HepG2 (cell line): ENCODE measurements around the gene GPRC5B. TPM values are rescaled to one million over a fixed set of nuclear protein-coding genes. Genes with fewer than 3 reads are reported as not detected.

Source experiments
- ATAC-seq: fragments of 200-7000 bp; cut with Tn5 transposase; 3 replicates; pipeline ENCODE4 v1.9.1; 2020; ENCODE audit warnings: mild to moderate bottlenecking, moderate library complexity
- BruUV-seq: library from RNA; stranded (reverse); fragments of 400-500 nt; replicated peaks from 2 replicates; lab custom pipeline; 2021; lab: Mats Ljungman, UMichigan
- CTCF ChIA-PET: fragments of 300-600 bp; formaldehyde crosslinking; extraction: SDS; loops from one replicate; lab custom pipeline; 2021; ENCODE audit warnings: low total read pairs, inconsistent platforms, low intra/inter-chr PET ratio; lab: Yijun Ruan, JAX
- POLR2A ChIA-PET: fragments of 350-600 bp; sonication (Branson Sonifier 250); formaldehyde crosslinking; loops from one replicate; lab custom pipeline; 2020; ENCODE audit warnings: antibody characterized with exemption, inconsistent platforms; lab: Yijun Ruan, JAX
- DNase-seq: peaks from one replicate; pipeline ENCODE4 v3.0.0-alpha.2; 2015; ENCODE audit warnings: low spot score
- FAIRE-seq: peaks from 3 replicates; lab custom pipeline; 2011; peaks lifted over from hg19 to GRCh38; lab: Jason Lieb, UNC
- H2AFZ ChIP-seq: one replicate; pipeline ENCODE4 v1.6.1; 2011; ENCODE audit warnings: low read length, inconsistent platforms
- H3K27ac ChIP-seq: fragments of 300-600 bp; 3 replicates; pipeline ENCODE4 v1.8.0; 2011; ENCODE audit warnings: mixed run types, mild to moderate bottlenecking, mixed read lengths, low read length, inconsistent platforms; ENCODE audit not compliant: insufficient read depth; ENCODE audit errors: extremely low read length
- H3K27me3 ChIP-seq, 2 experiments: fragments of 200-600 bp in 1 of 2; 2 replicates in 1 of 2; 3 replicates in 1 of 2; pipeline versions ENCODE4 v1.6.0 to v1.8.0; 2011; ENCODE audit warnings: low read length in 2 of 2, mild to moderate bottlenecking in 2 of 2, moderate library complexity in 2 of 2, inconsistent platforms in 1 of 2; ENCODE audit not compliant: insufficient read depth in 2 of 2, control insufficient read depth in 1 of 2
- H3K36me3 ChIP-seq, 2 experiments: fragments of 200-600 bp in 1 of 2; replicated peaks in 1 of 2; 2 replicates in 1 of 2; 3 replicates in 1 of 2; pipeline versions ENCODE4 v1.5.1 to v1.8.0; 2011; ENCODE audit warnings: low read length in 2 of 2, inconsistent platforms in 1 of 2; ENCODE audit not compliant: insufficient read depth in 2 of 2, control insufficient read depth in 1 of 2
- H3K4me1 ChIP-seq: 2 replicates; pipeline ENCODE4 v1.5.1; 2012; ENCODE audit warnings: low read length, inconsistent platforms; ENCODE audit not compliant: insufficient read depth
- H3K4me2 ChIP-seq: 2 replicates; pipeline ENCODE4 v1.6.0; 2011; ENCODE audit warnings: low read depth, low read length, inconsistent platforms
- H3K4me3 ChIP-seq, 3 experiments: fragments of 200-600 bp in 1 of 3; sonication (generic), shearing (Covaris generic) in 1 of 3; replicated peaks in 1 of 3; 2 replicates each; pipeline ENCODE4 v1.5.1; 2011 to 2016; ENCODE audit warnings: low read length in 3 of 3, inconsistent platforms in 2 of 3, low read depth in 2 of 3, mild to moderate bottlenecking in 2 of 3, control low read depth in 1 of 3, mixed read lengths in 1 of 3; ENCODE audit not compliant: insufficient read depth in 1 of 3
- H3K79me2 ChIP-seq: one replicate; pipeline ENCODE4 v1.6.1; 2011; ENCODE audit warnings: low read length, inconsistent platforms; ENCODE audit not compliant: insufficient read depth
- H3K9ac ChIP-seq: 2 replicates; pipeline ENCODE4 v1.6.0; 2011; ENCODE audit warnings: mild to moderate bottlenecking, low read depth, low read length, inconsistent platforms; ENCODE audit not compliant: insufficient read depth
- H3K9me3 ChIP-seq: 2 replicates; pipeline ENCODE4 v1.5.1; 2012; ENCODE audit warnings: mild to moderate bottlenecking, low read length
- H4K20me1 ChIP-seq: 2 replicates; pipeline ENCODE4 v1.6.0; 2011; ENCODE audit warnings: inconsistent platforms, mild to moderate bottlenecking, low read length, moderate library complexity; ENCODE audit not compliant: insufficient read depth
- DNMT1 ChIP-seq: sonication (generic); formaldehyde crosslinking; IDR thresholded peaks from 2 replicates; pipeline ENCODE4 v1.5.1; 2020; ENCODE audit warnings: mild to moderate bottlenecking, missing genetic modification reagents
- FOSL2 ChIP-seq: sonication (generic); formaldehyde crosslinking; IDR thresholded peaks from 2 replicates; pipeline ENCODE4 v1.4.0; 2020; ENCODE audit warnings: missing genetic modification reagents
- GTF3A ChIP-seq: sonication (generic); formaldehyde crosslinking; conservative IDR thresholded peaks from 2 replicates; pipeline ENCODE4 v1.4.0; 2020; ENCODE audit warnings: mild to moderate bottlenecking, missing genetic modification reagents
- KMT2B ChIP-seq: IDR thresholded peaks from 2 replicates; pipeline ENCODE4 v1.6.1; 2016; ENCODE audit warnings: missing genetic modification reagents, missing compliant biosample characterization
- TBL1XR1 ChIP-seq: fragments of 150-350 bp; IDR thresholded peaks from 2 replicates; pipeline ENCODE4 v1.6.1; 2014; ENCODE audit warnings: borderline replicate concordance, low read length; ENCODE audit not compliant: partially characterized antibody
- ZMYM3 ChIP-seq: sonication (generic); formaldehyde crosslinking; IDR thresholded peaks from 2 replicates; pipeline ENCODE4 v1.5.1; 2020; ENCODE audit warnings: mild to moderate bottlenecking, missing genetic modification reagents
- ZNF34 ChIP-seq: sonication (generic); formaldehyde crosslinking; IDR thresholded peaks from 2 replicates; pipeline ENCODE4 v1.4.0; 2020; ENCODE audit warnings: mild to moderate bottlenecking, missing genetic modification reagents, borderline replicate concordance
- ZNF629 ChIP-seq: sonication (generic); formaldehyde crosslinking; conservative IDR thresholded peaks from 2 replicates; pipeline ENCODE4 v1.5.0; 2020; ENCODE audit warnings: missing genetic modification reagents
- WGBS: methylation state at CpG from one replicate; pipeline ENCODE4 v1.1.6; 2017; ENCODE audit warnings: low lambda C conversion rate; 5-methylcytosine and 5-hydroxymethylcytosine counted together
- in situ Hi-C: cut with HindIII; loops from 2 replicates; pipeline ENCODE4 v1.10.0; 2017; ENCODE audit warnings: low pct_unique_long_range_greater_than_20kb; ENCODE audit not compliant: extremely low pct_ligation_motif_present
- intact Hi-C: fragments of 100-400 bp; cut with micrococcal nuclease; formaldehyde crosslinking; loops from one replicate; pipeline ENCODE4 v1.10.0; 2022; ENCODE audit not compliant: unreplicated experiment
- polyA plus RNA-seq, 8 experiments: library from polyadenylated mRNA; depleted of rRNA in 3 of 8; stranded (reverse) in 7 of 8; unstranded in 1 of 8; fragments of >200 nt; fragmentation: Illumina TruSeq in 4 of 8; extraction: Trizol in 4 of 8; gene quantifications; 2 replicates each; pipeline versions ENCODE4 v1.2.1 to v1.2.3, GENCODE V29; 2011 to 2016; ENCODE audit warnings: low read depth in 4 of 8, missing spikeins in 1 of 8, mixed read lengths in 1 of 8; ENCODE audit not compliant: insufficient read depth in 1 of 8
- total RNA-seq, 5 experiments: library from RNA; depleted of rRNA; stranded (reverse); fragments of >200 nt; fragmentation: Illumina TruSeq; extraction: Trizol; gene quantifications; 2 replicates each; pipeline ENCODE4 v1.2.3, GENCODE V29; 2016; ENCODE audit warnings: low read depth in 1 of 5
- TF ChIP-seq, protein P1 (sequence below): sonication (generic); formaldehyde crosslinking; IDR thresholded peaks from 2 replicates; pipeline ENCODE4 v1.5.1; 2020; ENCODE audit warnings: missing genetic modification reagents, mild to moderate bottlenecking, borderline replicate concordance
- TF ChIP-seq, protein P2 (sequence below): sonication (generic); formaldehyde crosslinking; IDR thresholded peaks from 2 replicates; pipeline ENCODE4 v1.4.0; 2020; ENCODE audit warnings: missing genetic modification reagents

GPRC5B gene
- total and polyA plus RNA-seq, 2 of the 13 experiments (the other 11 are each of a cell fraction or from before 2014, with no cell fraction given), result 0.46 to 0.53 TPM

DNA sequence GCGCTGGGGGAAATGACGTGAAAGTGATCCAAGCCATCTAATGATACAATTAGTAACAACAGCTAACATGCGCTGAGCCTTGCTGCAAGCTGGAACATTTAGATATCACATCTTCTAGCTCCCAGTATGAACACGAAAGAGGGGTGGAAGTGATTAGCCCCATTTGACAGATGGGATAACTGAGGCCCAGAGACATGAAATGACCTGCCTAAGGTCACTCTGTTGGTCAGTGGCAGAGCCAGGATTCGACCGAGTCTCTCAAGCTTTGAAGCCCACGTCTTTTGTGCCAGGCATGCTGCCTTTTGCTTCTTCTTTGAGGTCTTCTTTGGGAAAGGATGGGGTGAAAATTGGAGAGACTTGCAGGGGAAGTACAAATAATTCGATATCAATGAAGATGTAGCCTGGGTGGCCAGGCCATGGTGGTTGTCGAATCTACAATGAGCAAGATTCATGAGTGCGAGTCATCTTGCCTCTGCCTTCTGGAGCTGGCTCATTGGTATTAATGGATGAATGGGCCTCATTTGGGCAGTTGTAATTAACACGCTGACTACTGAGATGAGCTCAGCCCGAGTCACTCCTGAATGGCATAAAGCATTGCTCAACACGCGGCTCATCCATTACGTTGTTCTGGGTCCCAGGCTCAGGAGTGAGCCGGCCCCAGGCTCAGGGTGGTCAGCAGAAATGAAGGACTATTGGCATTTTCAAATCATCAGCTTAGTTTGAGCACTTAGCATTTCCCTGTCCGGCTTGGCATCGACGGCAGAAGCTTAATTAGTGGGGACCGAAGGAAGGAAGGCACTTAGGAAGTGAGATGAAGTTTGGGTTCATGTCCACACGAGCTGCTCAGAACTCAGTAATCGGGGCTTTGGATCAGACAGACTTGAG, 28.0 kb upstream of the GPRC5B start:
- CTCF ChIA-PET, result no interaction called here
- no peak overlapping the region for H2AFZ ChIP-seq
- no peak for FAIRE-seq
- intact Hi-C loops (no loop called here), in situ Hi-C loops (no loop called here)
- DNase-seq, result no peak
- H3K9me3 ChIP-seq, result no peaks in the 10 kb centered on the region
- 46% methylated on average over 22 of the region's 22 CpGs for WGBS
- no peak for ATAC-seq
- H3K9ac ChIP-seq, result no peak overlapping the region
- BruUV-seq, result no TSS peak
- H3K36me3 ChIP-seq, result no peaks in the 10 kb centered on the region
- no peak overlapping the region for H3K27ac ChIP-seq
- H3K27me3 ChIP-seq, result 0 out of 5 replicates have a peak, but pooled peaks cover 0 to 4% of the 10 kb centered on the region in 2 experiments
- H3K4me2 ChIP-seq, result no peak overlapping the region
- no peak overlapping the region for H3K4me3 ChIP-seq
- H3K79me2 ChIP-seq, result no peaks in the 10 kb centered on the region
- TF ChIP-seq TBL1XR1 (no peak), FOSL2 (peak; percentile 10; the same call in 1 of the 2 replicates), ZNF629 (CRISPR knock-in tag) (peak; percentile 88), GTF3A (CRISPR knock-in tag) (no peak), KMT2B (CRISPR knock-in tag) (no peak), DNMT1 (no peak), ZNF34 (CRISPR knock-in tag) (no peak), ZMYM3 (0 out of 2 replicates have a peak, but pooled peaks have one; percentile 34)
- TF ChIP-seq, protein P1, sequence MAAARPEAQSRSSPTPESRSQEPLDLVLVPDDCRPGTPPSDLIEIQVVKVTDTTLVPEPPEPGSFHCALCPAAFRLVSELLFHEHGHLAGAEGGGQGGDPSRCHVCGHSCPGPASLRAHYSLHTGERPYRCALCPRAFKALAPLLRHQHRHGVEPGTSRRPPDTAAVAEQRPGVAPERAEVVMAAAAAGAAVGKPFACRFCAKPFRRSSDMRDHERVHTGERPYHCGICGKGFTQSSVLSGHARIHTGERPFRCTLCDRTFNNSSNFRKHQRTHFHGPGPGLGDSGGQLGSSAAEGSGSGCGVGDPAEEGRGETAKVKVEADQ (CRISPR knock-in tag), result no peak
- TF ChIP-seq, protein P2, sequence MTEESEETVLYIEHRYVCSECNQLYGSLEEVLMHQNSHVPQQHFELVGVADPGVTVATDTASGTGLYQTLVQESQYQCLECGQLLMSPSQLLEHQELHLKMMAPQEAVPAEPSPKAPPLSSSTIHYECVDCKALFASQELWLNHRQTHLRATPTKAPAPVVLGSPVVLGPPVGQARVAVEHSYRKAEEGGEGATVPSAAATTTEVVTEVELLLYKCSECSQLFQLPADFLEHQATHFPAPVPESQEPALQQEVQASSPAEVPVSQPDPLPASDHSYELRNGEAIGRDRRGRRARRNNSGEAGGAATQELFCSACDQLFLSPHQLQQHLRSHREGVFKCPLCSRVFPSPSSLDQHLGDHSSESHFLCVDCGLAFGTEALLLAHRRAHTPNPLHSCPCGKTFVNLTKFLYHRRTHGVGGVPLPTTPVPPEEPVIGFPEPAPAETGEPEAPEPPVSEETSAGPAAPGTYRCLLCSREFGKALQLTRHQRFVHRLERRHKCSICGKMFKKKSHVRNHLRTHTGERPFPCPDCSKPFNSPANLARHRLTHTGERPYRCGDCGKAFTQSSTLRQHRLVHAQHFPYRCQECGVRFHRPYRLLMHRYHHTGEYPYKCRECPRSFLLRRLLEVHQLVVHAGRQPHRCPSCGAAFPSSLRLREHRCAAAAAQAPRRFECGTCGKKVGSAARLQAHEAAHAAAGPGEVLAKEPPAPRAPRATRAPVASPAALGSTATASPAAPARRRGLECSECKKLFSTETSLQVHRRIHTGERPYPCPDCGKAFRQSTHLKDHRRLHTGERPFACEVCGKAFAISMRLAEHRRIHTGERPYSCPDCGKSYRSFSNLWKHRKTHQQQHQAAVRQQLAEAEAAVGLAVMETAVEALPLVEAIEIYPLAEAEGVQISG (CRISPR knock-in tag), result no peak
- H3K4me1 ChIP-seq, result peaks cover 10% of the 10 kb centered on the region
- H4K20me1 ChIP-seq, result no peaks in the 10 kb centered on the region
- POLR2A ChIA-PET, result no interaction called here
